GM12875 (cell line): Measurements from ENCODE around the gene SGPP1.
"Not testable (repeated sequence)": the region's sequence is repeated elsewhere in the genome, so short reads cannot be mapped to it uniquely, and the experiment has no call there.

Experiments
- H3K4me3 ChIP-seq: one replicate; pipeline ENCODE4 v1.5.1; 2011; ENCODE audit warnings: low read depth, low read length, control low read depth
- TF ChIP-seq, protein P1 (sequence below): IDR thresholded peaks from 2 replicates; pipeline ENCODE4 v1.5.1; 2011; ENCODE audit warnings: low read depth, mild to moderate bottlenecking, control low read depth, inconsistent platforms, low read length, moderate library complexity, borderline replicate concordance; ENCODE audit not compliant: insufficient read depth

The SGPP1 gene

DNA sequence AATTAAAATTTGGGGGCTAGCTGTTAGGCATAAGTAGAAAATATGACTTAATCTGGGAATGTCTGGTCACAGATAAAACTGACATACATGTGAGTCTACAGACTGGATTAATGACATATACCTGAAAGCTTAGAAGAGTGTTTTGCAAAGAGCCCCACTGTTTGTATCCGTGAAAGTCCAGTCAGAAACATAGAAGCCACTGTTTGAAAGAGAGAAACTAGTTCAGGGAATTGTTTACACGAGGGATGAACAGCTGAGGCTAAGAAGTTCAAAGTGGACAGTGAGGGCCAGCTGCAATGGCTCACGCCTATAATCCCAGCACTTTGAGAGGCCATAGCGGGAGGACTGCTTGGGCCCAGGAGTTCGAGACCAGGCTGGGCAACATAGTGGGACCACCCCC lies 36.2 kb upstream of the SGPP1 start:
- H3K4me3 ChIP-seq, result no peak overlapping the region
- TF ChIP-seq, protein P1, sequence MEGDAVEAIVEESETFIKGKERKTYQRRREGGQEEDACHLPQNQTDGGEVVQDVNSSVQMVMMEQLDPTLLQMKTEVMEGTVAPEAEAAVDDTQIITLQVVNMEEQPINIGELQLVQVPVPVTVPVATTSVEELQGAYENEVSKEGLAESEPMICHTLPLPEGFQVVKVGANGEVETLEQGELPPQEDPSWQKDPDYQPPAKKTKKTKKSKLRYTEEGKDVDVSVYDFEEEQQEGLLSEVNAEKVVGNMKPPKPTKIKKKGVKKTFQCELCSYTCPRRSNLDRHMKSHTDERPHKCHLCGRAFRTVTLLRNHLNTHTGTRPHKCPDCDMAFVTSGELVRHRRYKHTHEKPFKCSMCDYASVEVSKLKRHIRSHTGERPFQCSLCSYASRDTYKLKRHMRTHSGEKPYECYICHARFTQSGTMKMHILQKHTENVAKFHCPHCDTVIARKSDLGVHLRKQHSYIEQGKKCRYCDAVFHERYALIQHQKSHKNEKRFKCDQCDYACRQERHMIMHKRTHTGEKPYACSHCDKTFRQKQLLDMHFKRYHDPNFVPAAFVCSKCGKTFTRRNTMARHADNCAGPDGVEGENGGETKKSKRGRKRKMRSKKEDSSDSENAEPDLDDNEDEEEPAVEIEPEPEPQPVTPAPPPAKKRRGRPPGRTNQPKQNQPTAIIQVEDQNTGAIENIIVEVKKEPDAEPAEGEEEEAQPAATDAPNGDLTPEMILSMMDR, result no peak

DNA sequence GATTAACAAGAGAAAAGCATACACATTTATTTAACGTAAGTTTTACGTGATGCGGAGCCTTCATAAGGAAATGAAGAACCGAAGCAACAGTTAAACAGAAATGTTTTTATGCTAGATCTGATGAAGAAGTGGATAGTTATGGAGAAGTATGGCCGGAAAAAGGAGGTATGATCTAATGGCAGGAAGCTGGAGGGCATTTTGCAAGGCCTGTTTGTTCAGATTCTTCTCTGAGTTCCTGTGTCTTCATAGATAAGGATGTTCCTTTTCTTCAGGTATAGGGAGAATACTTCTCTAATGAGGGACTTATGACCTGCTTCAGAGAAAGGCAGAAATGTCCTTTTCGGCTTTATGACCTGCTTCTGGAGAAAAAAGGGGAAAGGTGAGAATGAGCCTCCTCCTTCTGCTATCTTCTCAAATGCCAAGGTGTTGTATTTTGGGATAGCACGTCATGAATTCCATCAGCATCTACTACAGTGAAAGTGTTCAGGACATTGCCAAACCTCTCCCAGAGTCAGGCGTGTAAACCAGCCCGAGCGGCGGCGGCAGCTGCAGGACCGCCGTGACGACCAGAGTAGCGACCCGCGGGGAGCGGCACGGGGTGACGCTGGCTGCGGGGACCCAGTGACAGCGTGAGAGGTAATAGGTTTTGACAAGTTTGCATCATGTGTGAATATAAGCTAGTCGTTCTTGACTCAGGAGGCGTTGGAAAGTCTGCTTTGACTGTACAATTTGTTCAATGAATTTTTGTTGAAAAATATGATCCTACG lies 33.7 kb upstream of the SGPP1 start:
- TF ChIP-seq, protein P1, result no peak
- no peak overlapping the region for H3K4me3 ChIP-seq

DNA sequence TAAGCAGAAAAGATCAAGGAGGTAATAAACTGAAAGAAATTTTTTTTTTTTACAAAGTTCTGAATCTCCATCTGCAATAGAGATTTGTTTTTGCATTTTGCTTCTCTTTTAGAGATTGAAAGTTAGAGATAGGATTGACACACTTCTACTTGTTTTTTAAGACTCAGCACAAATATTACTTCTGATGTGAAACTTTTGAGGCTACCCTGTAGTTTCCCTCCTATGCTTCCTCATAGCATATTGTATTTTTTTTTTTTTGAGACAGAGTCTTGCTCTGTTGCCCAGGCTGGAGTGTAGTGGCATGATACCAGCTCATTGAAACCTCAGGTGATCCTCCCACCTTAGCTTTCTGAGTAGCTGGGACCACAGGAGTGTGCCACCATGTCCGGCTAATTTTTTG lies 32.1 kb upstream of the SGPP1 start:
- TF ChIP-seq, protein P1, result no peak
- H3K4me3 ChIP-seq, result no peak overlapping the region

DNA sequence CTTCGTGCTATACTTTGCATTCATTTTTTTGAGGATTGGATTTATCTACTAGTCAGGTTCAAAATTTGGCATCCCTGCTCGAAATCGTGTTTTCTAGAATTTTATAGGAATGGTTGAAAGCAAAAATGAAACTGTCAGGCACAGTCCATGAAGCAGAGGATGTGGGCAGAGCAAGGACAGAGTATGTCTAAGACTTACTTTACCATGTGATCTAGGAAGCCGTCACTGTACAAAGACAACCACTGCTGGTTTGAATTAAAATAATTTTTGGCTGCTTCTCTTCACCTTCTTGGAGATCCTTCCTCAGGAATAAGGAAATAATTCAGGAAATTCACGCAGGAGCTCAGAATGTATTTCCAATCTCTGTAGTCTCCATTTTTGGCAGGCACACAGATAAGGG lies 31.6 kb upstream of the SGPP1 start:
- TF ChIP-seq, protein P1, result no peak
- H3K4me3 ChIP-seq, result no peak overlapping the region

DNA sequence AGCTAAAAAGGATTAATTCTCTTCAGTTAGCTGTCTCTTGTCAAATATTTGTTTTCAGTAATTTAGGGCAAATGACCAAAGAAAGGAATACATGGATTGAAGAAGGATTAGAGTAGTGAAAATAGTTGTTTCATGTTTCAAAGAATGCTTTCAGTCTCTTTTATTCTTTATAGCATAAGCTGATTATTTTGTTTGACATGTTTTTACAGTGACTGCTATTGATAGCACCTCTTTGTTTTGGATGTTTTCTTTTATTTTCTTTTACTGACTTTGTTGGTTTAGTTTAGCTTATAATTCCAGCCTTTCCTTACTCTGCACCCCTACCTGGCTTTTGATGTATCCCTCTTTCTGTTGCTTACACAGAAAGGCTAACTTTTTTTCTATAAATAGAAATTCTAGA lies 29.3 kb upstream of the SGPP1 start:
- TF ChIP-seq, protein P1, result no peak
- no peak overlapping the region for H3K4me3 ChIP-seq

DNA sequence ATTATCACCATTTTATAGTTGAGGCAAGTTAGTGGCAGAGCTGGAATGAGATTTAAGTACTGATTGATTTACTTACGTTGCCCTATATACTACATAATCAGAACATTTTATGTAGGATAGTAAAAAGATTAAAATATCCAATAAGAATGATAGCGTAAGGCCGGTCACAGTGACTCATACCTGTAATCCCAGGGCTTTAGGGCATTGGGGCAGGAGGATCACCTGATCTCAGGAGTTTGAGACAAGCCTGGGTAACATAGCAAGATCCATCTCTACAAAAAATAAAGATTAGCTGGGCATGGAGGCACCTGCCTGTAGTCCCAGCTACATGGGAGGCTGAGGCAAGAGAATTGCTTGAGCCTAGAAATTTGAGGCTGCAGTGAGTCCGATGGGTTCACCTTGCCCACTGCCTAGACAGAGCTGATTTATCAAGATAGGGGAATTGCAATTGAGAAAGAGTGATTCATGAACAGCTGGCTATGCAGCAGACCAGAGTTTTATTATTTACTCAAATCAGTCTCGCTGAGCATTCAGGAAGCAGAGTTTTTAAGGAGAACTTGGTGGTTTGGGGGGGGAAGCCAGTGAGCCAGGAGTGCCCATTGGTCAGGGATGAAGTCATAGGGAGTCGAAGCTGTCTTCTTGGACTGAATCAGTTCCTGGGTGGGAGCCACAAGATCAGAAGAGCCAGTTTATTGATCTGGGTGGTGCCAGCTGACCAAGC lies 24.7 kb upstream of the SGPP1 start:
- TF ChIP-seq, protein P1, result no peak
- H3K4me3 ChIP-seq, result no peak overlapping the region

DNA sequence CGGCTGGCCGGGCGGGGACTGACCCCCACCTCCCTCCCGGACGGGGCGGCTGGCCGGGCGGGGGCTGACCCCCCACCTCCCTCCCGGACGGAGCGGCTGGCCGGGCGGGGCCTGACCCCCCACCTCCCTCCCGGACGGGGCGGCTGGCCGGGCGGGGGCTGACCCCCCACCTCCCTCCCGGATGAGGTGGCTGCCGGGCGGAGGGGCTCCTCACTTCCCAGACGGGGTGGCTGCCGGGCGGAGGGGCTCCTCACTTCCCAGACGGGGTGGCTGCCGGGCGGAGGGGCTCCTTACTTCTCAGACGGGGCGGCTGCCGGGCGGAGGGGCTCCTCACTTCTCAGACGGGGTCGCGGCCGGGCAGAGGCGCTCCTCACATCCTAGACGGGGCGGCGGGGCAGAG lies 23.2 kb upstream of the SGPP1 start:
- not testable (repeated sequence) for H3K4me3 ChIP-seq
